GM12878 (cell line): ENCODE results near the gene PRKCQ. TPM values are rescaled to one million over a fixed set of nuclear protein-coding genes. Genes with fewer than 3 reads are reported as not detected.
A peak's percentile ranks its signal among the peaks of the same experiment; 100 is the strongest.

Experiments used
- ATAC-seq: fragments of 200-7000 bp; cut with Tn5 transposase; 3 replicates; pipeline ENCODE4 v1.9.1; 2020; ENCODE audit warnings: mild to moderate bottlenecking, moderate library complexity
- BruUV-seq: library from RNA; stranded (reverse); fragments of 400-500 nt; replicated peaks from 2 replicates; lab custom pipeline; 2021; lab: Mats Ljungman, UMichigan
- CTCF ChIA-PET: fragments of 300-600 bp; sonication (Branson Sonifier 250); formaldehyde crosslinking; extraction: SDS; loops from one replicate; lab custom pipeline; 2021; ENCODE audit warnings: inconsistent platforms; lab: Yijun Ruan, JAX
- POLR2A ChIA-PET: fragments of 350-600 bp; formaldehyde crosslinking; extraction: SDS; loops from one replicate; lab custom pipeline; 2021; ENCODE audit warnings: inconsistent platforms; lab: Charles Lee
- RAD21 ChIA-PET: fragments of 300-600 bp; sonication (Branson Sonifier 250); formaldehyde crosslinking; loops from one replicate; lab custom pipeline; 2023; ENCODE audit warnings: antibody characterized with exemption; ENCODE audit not compliant: unreplicated experiment; lab: Charles Lee
- SMC1A ChIA-PET: fragments of 300-600 bp; sonication (Branson Sonifier 250); formaldehyde crosslinking; loops from one replicate; lab custom pipeline; 2023; ENCODE audit not compliant: unreplicated experiment, uncharacterized antibody; lab: Charles Lee
- DNase-seq: peaks from one replicate; pipeline ENCODE4 v3.0.0-alpha.2; 2011; ENCODE audit warnings: low read depth, low spot score
- FAIRE-seq: peaks from 3 replicates; lab custom pipeline; 2011; peaks lifted over from hg19 to GRCh38; lab: Jason Lieb, UNC
- H2AFZ ChIP-seq: 2 replicates; pipeline ENCODE4 v1.6.0; 2011; ENCODE audit warnings: low read depth, low read length, control low read depth; ENCODE audit not compliant: control insufficient read depth
- H3K27ac ChIP-seq: 2 replicates; pipeline ENCODE4 v1.5.1; 2011; ENCODE audit warnings: control low read depth; ENCODE audit not compliant: control insufficient read depth, insufficient read depth
- H3K27me3 ChIP-seq, 2 experiments: replicated peaks in 1 of 2; 2 replicates each; pipeline versions ENCODE4 v1.6.0 to v1.6.1; 2011; ENCODE audit warnings: low read length in 1 of 2; ENCODE audit not compliant: control insufficient read depth in 2 of 2, insufficient read depth in 2 of 2
- H3K36me3 ChIP-seq, 2 experiments: 2 replicates each; pipeline ENCODE4 v1.5.1; 2011; ENCODE audit warnings: low read length in 1 of 2; ENCODE audit not compliant: control insufficient read depth in 2 of 2, insufficient read depth in 2 of 2
- H3K4me1 ChIP-seq: 2 replicates; pipeline ENCODE4 v1.6.1; 2011; ENCODE audit warnings: mild to moderate bottlenecking, low read length, moderate library complexity, mixed read lengths; ENCODE audit not compliant: control insufficient read depth, insufficient read depth
- H3K4me2 ChIP-seq: 2 replicates; pipeline ENCODE4 v1.6.0; 2011; ENCODE audit warnings: control low read depth; ENCODE audit not compliant: control insufficient read depth, insufficient read depth
- H3K4me3 ChIP-seq: fragments of 200-600 bp; sonication (generic); 2 replicates; pipeline ENCODE4 v1.5.1; 2016
- H3K79me2 ChIP-seq: 2 replicates; pipeline ENCODE4 v1.6.0; 2011; ENCODE audit warnings: low read length; ENCODE audit not compliant: control insufficient read depth, insufficient read depth
- H3K9ac ChIP-seq: 2 replicates; pipeline ENCODE4 v1.8.0; 2011; ENCODE audit warnings: low read length, control low read depth, mixed read lengths; ENCODE audit not compliant: control insufficient read depth, insufficient read depth
- H3K9me3 ChIP-seq: replicated peaks from 3 replicates; pipeline ENCODE4 v1.5.1; 2011; ENCODE audit warnings: mild to moderate bottlenecking, low read length; ENCODE audit not compliant: control insufficient read depth, insufficient read depth
- H4K20me1 ChIP-seq: 2 replicates; pipeline ENCODE4 v1.6.0; 2011; ENCODE audit not compliant: control insufficient read depth, insufficient read depth
- BCL11A ChIP-seq: IDR thresholded peaks from 2 replicates; pipeline ENCODE4 v1.6.1; 2011; ENCODE audit warnings: low read depth, low read length
- BRCA1 ChIP-seq: IDR thresholded peaks from 2 replicates; pipeline ENCODE4 v1.6.1; 2011; ENCODE audit warnings: low read depth, low read length, improper control_type of control experiment
- IKZF2 ChIP-seq, 2 experiments: fragments of 450-650 bp; IDR thresholded peaks; 2 replicates each; pipeline ENCODE4 v1.6.1; 2017; ENCODE audit warnings: mild to moderate bottlenecking in 2 of 2, moderate library complexity in 2 of 2
- NR2C2 ChIP-seq: IDR thresholded peaks from 2 replicates; pipeline ENCODE4 v1.6.1; 2011; ENCODE audit warnings: borderline replicate concordance, low read depth; ENCODE audit not compliant: control insufficient read depth, insufficient read length
- NRF1 ChIP-seq: conservative IDR thresholded peaks from 2 replicates; pipeline ENCODE4 v1.6.1; 2011; ENCODE audit warnings: mild to moderate bottlenecking, low read depth, low read length, improper control_type of control experiment
- STAT3 ChIP-seq: IDR thresholded peaks from 2 replicates; pipeline ENCODE4 v1.6.1; 2011; ENCODE audit warnings: low read depth, low read length, improper control_type of control experiment
- SUPT20H ChIP-seq: IDR thresholded peaks from 2 replicates; pipeline ENCODE4 v1.6.1; 2011; ENCODE audit warnings: low read depth, mild to moderate bottlenecking, low read length, moderate library complexity, borderline replicate concordance; ENCODE audit not compliant: control insufficient read depth
- USF1 ChIP-seq: IDR thresholded peaks from 2 replicates; pipeline ENCODE4 v1.6.1; 2011; ENCODE audit warnings: borderline replicate concordance, low read depth, mild to moderate bottlenecking, moderate library complexity, mixed read lengths, low read length; ENCODE audit not compliant: insufficient read depth; ENCODE audit errors: extremely low read length
- ZNF24 ChIP-seq: fragments of 450-650 bp; IDR thresholded peaks from 2 replicates; pipeline ENCODE4 v1.6.1; 2017; ENCODE audit warnings: antibody characterized with exemption, mild to moderate bottlenecking
- WGBS: methylation state at CpG from one replicate; pipeline ENCODE4 v1.1.6; 2016; ENCODE audit warnings: low lambda C conversion rate; ENCODE audit not compliant: insufficient replicate concordance, insufficient coverage; ENCODE audit errors: missing lambda C conversion rate; 5-methylcytosine and 5-hydroxymethylcytosine counted together
- in situ Hi-C: fragments of 300-500 bp; cut with MboI; formaldehyde crosslinking; loops from 9 replicates; pipeline ENCODE4 v1.14.3; 2018; ENCODE audit warnings: mixed read lengths
- intact Hi-C: fragments of 100-400 bp; cut with micrococcal nuclease; formaldehyde crosslinking; loops from one replicate; pipeline ENCODE4 v1.14.2; 2022; ENCODE audit not compliant: unreplicated experiment
- polyA plus RNA-seq, 11 experiments: library from polyadenylated mRNA; depleted of rRNA in 4 of 11; unstranded in 6 of 11; stranded (reverse) in 5 of 11; fragments of >200 nt; fragmentation: Nextera tagmentation in 4 of 11; fragmentation: Illumina TruSeq in 1 of 11; extraction: Ambion mirVana in 4 of 11; extraction: Trizol in 1 of 11; gene quantifications; 1 replicate in 1 of 11; 2 replicates in 10 of 11; pipeline versions ENCODE4 v1.2.1 to v1.2.3, GENCODE V29; 2011 to 2016; ENCODE audit warnings: inconsistent platforms in 2 of 11, missing spikeins in 2 of 11, low read depth in 1 of 11
- total RNA-seq, 4 experiments: library from RNA; depleted of rRNA in 3 of 4; stranded (reverse); fragments of >200 nt in 3 of 4; fragmentation: Illumina TruSeq in 1 of 4; extraction: Trizol in 1 of 4; gene quantifications; 2 replicates each; pipeline versions ENCODE4 v1.2.1 to v1.2.3, GENCODE V29; 2013 to 2021

The PRKCQ gene
- total and polyA plus RNA-seq, 10 of the 15 experiments (the other 5 are each of a cell fraction or from before 2014, with no cell fraction given) = 0.26 to 8.9 (median 0.98) TPM

- intact Hi-C loops = no loop called here
- Histone ChIP-seq H3K36me3 (no peaks in the 10 kb centered on the region), H2AFZ (no peak overlapping the region), H3K9me3 (no peaks in the 10 kb centered on the region; the same call in 2 of the 3 replicates), H3K27ac (no peak overlapping the region), H3K79me2 (no peaks in the 10 kb centered on the region), H3K9ac (no peak overlapping the region), H3K27me3 (peaks cover 0 to 2% of the 10 kb centered on the region in 2 experiments; a peak in 1 of 4 replicates), H4K20me1 (no peaks in the 10 kb centered on the region), H3K4me2 (no peak overlapping the region), H3K4me3 (no peak overlapping the region), H3K4me1 (no peaks in the 10 kb centered on the region)
- POLR2A ChIA-PET = no interaction called here
- RAD21 ChIA-PET = interaction anchor here (1.3 kb wide), 1 partner anchor 65 kb away, joined by 3 read pairs; no protein-coding TSS in a partner anchor
- no TSS peak for BruUV-seq
- in situ Hi-C loops = no loop called here
- DNase-seq (no peak), ATAC-seq (no peak), FAIRE-seq (no peak)
- CTCF ChIA-PET = interaction anchor here (1.0 to 1.6 kb wide), 2 partner anchors 45 to 56 kb away, joined by 3 to 4 read pairs; no protein-coding TSS in a partner anchor
- WGBS = 0% methylated on average over 4 of the region's 4 CpGs
- TF ChIP-seq IKZF2 (IDR thresholded peaks at IDR 0.05) (peak in 1 of 2 experiments; percentile 13; a peak in 1 of 4 replicates), SUPT20H (no peak), ZNF24 (no peak), STAT3 (no peak), USF1 (no peak), BRCA1 (no peak), NRF1 (no peak), BCL11A (no peak), NR2C2 (no peak)
- SMC1A ChIA-PET = interaction anchor here (0.7 to 3.9 kb wide), 7 partner anchors 10 to 75 kb away, joined by 3 to 32 read pairs (median 4); no protein-coding TSS in a partner anchor
These were observed 78.1 kb downstream of the PRKCQ start for GRCh38 chr10:6501931-6502330.
